OCI-LY1 (cell line): ENCODE results near the gene GABBR2.

ENCODE experiments used
- H2AFZ ChIP-seq: fragments of 200-600 bp; sonication (generic), shearing (Covaris generic); 2 replicates; pipeline ENCODE4 v1.6.0; 2014; ENCODE audit warnings: antibody characterized with exemption, mild to moderate bottlenecking, low read length
- H3F3A ChIP-seq: fragments of 200-600 bp; sonication (generic), shearing (Covaris generic); 2 replicates; pipeline ENCODE4 v1.6.0; 2014; ENCODE audit warnings: mild to moderate bottlenecking, antibody characterized with exemption, low read length, moderate library complexity; ENCODE audit not compliant: insufficient read depth
- H3K27ac ChIP-seq: fragments of 200-600 bp; sonication (generic); 2 replicates; pipeline ENCODE4 v1.5.1; 2014; ENCODE audit warnings: low read length, mixed run types, mild to moderate bottlenecking, low read depth; ENCODE audit not compliant: poor library complexity, severe bottlenecking
- H3K27me3 ChIP-seq: fragments of 200-600 bp; sonication (generic); 2 replicates; pipeline ENCODE4 v1.6.0; 2014; ENCODE audit warnings: antibody characterized with exemption, mild to moderate bottlenecking, low read length, moderate library complexity; ENCODE audit not compliant: insufficient read depth
- H3K36me3 ChIP-seq: fragments of 200-600 bp; sonication (generic); 2 replicates; pipeline ENCODE4 v1.6.1; 2014; ENCODE audit warnings: mild to moderate bottlenecking, antibody characterized with exemption, low read length, moderate library complexity, mixed read lengths; ENCODE audit not compliant: insufficient read depth
- H3K4me1 ChIP-seq: fragments of 200-600 bp; sonication (generic); 2 replicates; pipeline ENCODE4 v1.5.1; 2014; ENCODE audit warnings: mild to moderate bottlenecking, low read length, moderate library complexity; ENCODE audit not compliant: insufficient read depth, severe bottlenecking
- H3K4me2 ChIP-seq: fragments of 200-600 bp; sonication (generic), shearing (Covaris generic); 2 replicates; pipeline ENCODE4 v1.6.1; 2014; ENCODE audit warnings: low read length
- H3K4me3 ChIP-seq: fragments of 200-600 bp; sonication (generic); 2 replicates; pipeline ENCODE4 v1.5.1; 2014; ENCODE audit warnings: low read length, low read depth, mild to moderate bottlenecking, mixed read lengths; ENCODE audit not compliant: poor library complexity, severe bottlenecking
- H3K79me2 ChIP-seq: fragments of 200-600 bp; shearing (Covaris generic); 2 replicates; pipeline ENCODE4 v1.6.1; 2016; ENCODE audit warnings: mixed run types, low read length, mixed read lengths; ENCODE audit not compliant: insufficient read depth
- H3K9ac ChIP-seq: fragments of 200-600 bp; sonication (generic), shearing (Covaris generic); 2 replicates; pipeline ENCODE4 v1.6.1; 2014; ENCODE audit warnings: mild to moderate bottlenecking, low read length, mixed read lengths
- H3K9me2 ChIP-seq: fragments of 200-600 bp; sonication (generic), shearing (Covaris generic); 2 replicates; pipeline ENCODE4 v1.6.1; 2014; ENCODE audit warnings: low read depth, mild to moderate bottlenecking, low read length, mixed read lengths
- H3K9me3 ChIP-seq: fragments of 200-600 bp; shearing (Covaris generic); 2 replicates; pipeline ENCODE4 v1.6.1; 2014; ENCODE audit warnings: low read length, mixed read lengths
- H4K20me1 ChIP-seq: fragments of 200-600 bp; sonication (generic), shearing (Covaris generic); 2 replicates; pipeline ENCODE4 v1.6.0; 2016; ENCODE audit warnings: mild to moderate bottlenecking, low read length; ENCODE audit not compliant: insufficient read depth
- EZH2 ChIP-seq: fragments of 200-600 bp; sonication (generic), shearing (Covaris generic); IDR thresholded peaks from 2 replicates; pipeline ENCODE4 v1.8.0; 2017; ENCODE audit warnings: borderline replicate concordance, mixed run types, mild to moderate bottlenecking, antibody characterized with exemption, low read length, moderate library complexity, mixed read lengths
- TF ChIP-seq, protein P1 (sequence below): fragments of 200-600 bp; sonication (generic), shearing (Covaris generic); IDR thresholded peaks from 2 replicates; pipeline ENCODE4 v1.5.1; 2017; ENCODE audit warnings: mild to moderate bottlenecking, antibody characterized with exemption, low read length, moderate library complexity, mixed read lengths

GABBR2 gene

DNA sequence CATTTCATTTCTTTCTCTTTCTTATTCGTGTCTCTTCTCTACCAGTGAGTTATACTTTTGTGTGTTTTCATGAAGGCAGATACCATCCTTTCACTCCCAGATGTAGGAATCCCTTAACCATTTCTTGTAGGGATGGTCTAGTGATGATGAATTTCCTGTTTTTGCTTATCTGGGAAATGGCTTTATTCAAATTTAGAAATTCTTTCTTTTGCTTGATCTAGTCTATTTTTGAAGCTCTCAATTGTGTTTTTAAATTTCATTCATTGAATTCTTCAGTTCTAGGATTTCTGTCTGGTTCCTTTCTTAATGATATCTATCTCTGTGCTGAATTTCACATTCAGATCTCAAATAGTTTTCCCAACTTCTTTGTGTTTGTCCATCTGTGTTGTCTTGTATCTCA lies 357.4 kb downstream of the GABBR2 start:
- H3K9me2 ChIP-seq = no peaks in the 10 kb centered on the region
- no peaks in the 10 kb centered on the region for H3K36me3 ChIP-seq
- no peak overlapping the region for H3K4me2 ChIP-seq

DNA sequence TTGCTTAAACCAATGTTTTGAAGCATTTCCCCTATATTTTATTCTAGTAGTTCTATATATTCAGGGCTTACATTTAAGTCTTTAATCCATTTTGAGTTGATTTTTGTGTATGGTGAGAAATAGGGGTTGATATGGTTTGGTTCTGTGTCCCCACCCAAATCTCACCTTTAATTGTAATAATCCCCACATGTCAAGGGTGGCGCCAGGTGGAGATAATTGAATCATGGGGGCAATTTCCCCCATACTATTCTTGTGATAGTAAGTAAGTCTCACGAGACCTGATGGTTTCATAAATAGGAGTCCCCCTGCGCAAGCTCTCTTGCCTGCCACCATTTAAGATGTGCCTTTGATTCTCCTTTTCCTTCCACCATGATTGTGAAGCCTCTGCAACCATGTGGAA lies 361.1 kb downstream of the GABBR2 start:
- Histone ChIP-seq H4K20me1 (no peaks in the 10 kb centered on the region), H3K36me3 (no peaks in the 10 kb centered on the region), H3K9me3 (0 out of 2 replicates have a peak, but pooled peaks cover 3% of the 10 kb centered on the region), H3K4me3 (no peak overlapping the region), H3K9me2 (no peaks in the 10 kb centered on the region), H3F3A (no peaks in the 10 kb centered on the region), H3K4me2 (no peak overlapping the region), H2AFZ (no peak overlapping the region), H3K79me2 (no peaks in the 10 kb centered on the region), H3K9ac (no peak overlapping the region), H3K27ac (no peak overlapping the region), H3K27me3 (no peaks in the 10 kb centered on the region), H3K4me1 (no peaks in the 10 kb centered on the region)
- TF ChIP-seq, protein P1, sequence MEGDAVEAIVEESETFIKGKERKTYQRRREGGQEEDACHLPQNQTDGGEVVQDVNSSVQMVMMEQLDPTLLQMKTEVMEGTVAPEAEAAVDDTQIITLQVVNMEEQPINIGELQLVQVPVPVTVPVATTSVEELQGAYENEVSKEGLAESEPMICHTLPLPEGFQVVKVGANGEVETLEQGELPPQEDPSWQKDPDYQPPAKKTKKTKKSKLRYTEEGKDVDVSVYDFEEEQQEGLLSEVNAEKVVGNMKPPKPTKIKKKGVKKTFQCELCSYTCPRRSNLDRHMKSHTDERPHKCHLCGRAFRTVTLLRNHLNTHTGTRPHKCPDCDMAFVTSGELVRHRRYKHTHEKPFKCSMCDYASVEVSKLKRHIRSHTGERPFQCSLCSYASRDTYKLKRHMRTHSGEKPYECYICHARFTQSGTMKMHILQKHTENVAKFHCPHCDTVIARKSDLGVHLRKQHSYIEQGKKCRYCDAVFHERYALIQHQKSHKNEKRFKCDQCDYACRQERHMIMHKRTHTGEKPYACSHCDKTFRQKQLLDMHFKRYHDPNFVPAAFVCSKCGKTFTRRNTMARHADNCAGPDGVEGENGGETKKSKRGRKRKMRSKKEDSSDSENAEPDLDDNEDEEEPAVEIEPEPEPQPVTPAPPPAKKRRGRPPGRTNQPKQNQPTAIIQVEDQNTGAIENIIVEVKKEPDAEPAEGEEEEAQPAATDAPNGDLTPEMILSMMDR = no peak
- no peak for TF ChIP-seq EZH2

More for the DNA sequence above, 357.4 kb downstream of the GABBR2 start:
- no peak for TF ChIP-seq EZH2
- TF ChIP-seq, protein P1 = no peak
- Histone ChIP-seq H3K27ac (no peak overlapping the region), H2AFZ (no peak overlapping the region), H3K4me1 (no peaks in the 10 kb centered on the region), H3K9me3 (0 out of 2 replicates have a peak, but pooled peaks cover 3% of the 10 kb centered on the region), H3K79me2 (no peaks in the 10 kb centered on the region), H3K4me3 (no peak overlapping the region), H4K20me1 (no peaks in the 10 kb centered on the region), H3K9ac (no peak overlapping the region), H3K27me3 (no peaks in the 10 kb centered on the region), H3F3A (no peaks in the 10 kb centered on the region)

DNA sequence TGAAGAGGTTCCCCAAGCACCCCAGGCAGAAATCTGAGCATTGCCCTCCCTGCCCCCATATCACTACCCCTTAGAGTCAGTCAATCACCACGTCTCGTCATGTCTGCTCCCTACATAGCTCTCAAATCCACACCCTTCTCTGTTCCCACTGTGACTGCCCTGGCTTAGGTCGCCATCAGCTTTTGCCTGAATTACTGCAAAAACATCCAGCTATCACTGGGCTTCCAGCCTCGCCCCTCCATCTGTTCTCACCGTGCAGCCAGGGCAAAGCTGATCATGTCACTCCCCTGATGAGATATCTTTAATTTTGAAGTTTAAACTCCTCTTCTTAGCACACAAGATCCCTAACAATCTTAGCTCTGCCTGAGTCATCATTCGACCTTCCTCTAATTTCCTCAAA lies 363.7 kb downstream of the GABBR2 start:
- Histone ChIP-seq H3K36me3 (no peaks in the 10 kb centered on the region), H3K27ac (no peak overlapping the region), H3K27me3 (no peaks in the 10 kb centered on the region), H3K4me3 (no peak overlapping the region), H3K4me1 (no peaks in the 10 kb centered on the region), H2AFZ (no peak overlapping the region), H3K9me3 (no peaks in the 10 kb centered on the region), H3K79me2 (no peaks in the 10 kb centered on the region), H3K9ac (no peak overlapping the region), H3K4me2 (no peak overlapping the region), H4K20me1 (no peaks in the 10 kb centered on the region), H3F3A (no peaks in the 10 kb centered on the region), H3K9me2 (no peaks in the 10 kb centered on the region)
- no peak for TF ChIP-seq EZH2
- TF ChIP-seq, protein P1 = no peak
